ENCODE measurements around the gene PLA2G2C. TPM values are rescaled to one million over a fixed set of nuclear protein-coding genes. Genes with fewer than 3 reads are reported as not detected.

The PLA2G2C gene
- total and polyA plus RNA-seq, 2 donors (not counting 1 experiment from before 2014, with no cell fraction given) = 0.03 TPM; not detected in 1

DNA sequence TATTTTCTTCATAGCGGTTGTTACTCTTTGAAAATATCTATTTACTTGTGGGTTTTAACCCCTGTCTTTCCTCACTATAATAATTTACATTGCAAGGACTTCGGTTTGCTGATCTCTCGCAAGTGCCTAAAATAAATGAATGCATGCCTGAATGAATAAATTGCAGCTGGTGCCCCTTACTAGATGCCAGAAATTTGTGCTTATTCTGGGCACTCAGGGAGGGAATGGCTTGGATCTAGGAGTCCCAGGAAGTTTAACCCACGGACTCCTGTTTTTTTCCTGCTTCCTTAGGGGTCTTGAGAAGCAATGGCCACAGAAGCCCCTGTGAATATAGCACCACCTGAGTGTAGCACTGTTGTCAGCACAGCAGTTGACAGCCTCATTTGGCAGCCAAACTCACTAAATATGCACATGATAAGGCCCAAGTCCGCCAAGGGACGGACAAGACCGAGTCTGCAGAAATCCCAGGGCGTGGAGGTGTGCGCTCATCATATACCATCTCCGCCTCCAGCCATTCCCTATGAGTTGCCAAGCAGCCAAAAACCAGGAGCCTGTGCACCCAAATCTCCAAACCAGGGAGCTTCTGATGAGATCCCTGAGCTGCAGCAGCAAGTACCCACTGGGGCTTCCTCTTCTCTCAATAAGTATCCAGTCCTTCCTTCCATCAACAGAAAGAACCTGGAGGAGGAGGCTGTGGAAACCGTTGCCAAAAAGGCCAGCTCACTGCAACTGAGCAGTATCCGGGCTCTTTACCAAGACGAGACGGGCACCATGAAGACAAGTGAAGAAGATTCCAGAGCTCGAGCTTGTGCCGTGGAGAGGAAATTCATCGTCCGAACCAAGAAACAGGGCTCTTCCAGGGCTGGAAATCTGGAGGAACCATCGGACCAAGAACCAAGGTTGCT, 4.2 kb upstream of the PLA2G2C start:
- Histone ChIP-seq H3K36me3 (replicated peaks in 1 of 2; ENCODE audit: control extremely low read depth in 1 of 2, control insufficient read depth in 1 of 2, extremely low read depth in 1 of 2, insufficient read depth in 2 of 2, low read length in 1 of 2) (no peaks in the 10 kb centered on the region), H3K27ac (ENCODE audit: low read length in 2 of 2) (no peak overlapping the region), H4K20me1 (ENCODE audit: control insufficient read depth, insufficient read depth, low read length, poor library complexity, severe bottlenecking) (no peaks in the 10 kb centered on the region), H3K9ac (ENCODE audit: low read length) (no peak overlapping the region), H3K4me3 (ENCODE audit: control extremely low read depth in 1 of 5, extremely low read depth in 1 of 5, insufficient read depth in 1 of 5, low read depth in 2 of 5, low read length in 4 of 5) (no peak overlapping the region), H3K4me2 (replicated peaks; ENCODE audit: low read depth, low read length, poor library complexity, severe bottlenecking) (no peak overlapping the region), H3K4me1 (ENCODE audit: control insufficient read depth in 2 of 2, insufficient read depth in 2 of 2, low read length in 2 of 2) (peaks cover 18 to 19% of the 10 kb centered on the region in 2 donors), H2AFZ (ENCODE audit: insufficient read depth, low read depth, low read length, poor library complexity, severe bottlenecking) (no peak overlapping the region), H3K27me3 (replicated peaks in 1 of 4; ENCODE audit: control extremely low read depth in 1 of 4, control insufficient read depth in 3 of 4, insufficient read depth in 4 of 4, low read length in 3 of 4) (peaks cover 0 to 39% (median 14%) of the 10 kb centered on the region in 4 experiments), H3K79me2 (ENCODE audit: control insufficient read depth, insufficient read depth, low read length) (no peaks in the 10 kb centered on the region), H3K9me3 (ENCODE audit: control extremely low read depth in 1 of 3, control insufficient read depth in 2 of 3, insufficient read depth in 1 of 3, low read length in 2 of 3) (no peaks in the 10 kb centered on the region)
- H3K9me3 Mint-ChIP-seq (ENCODE audit: insufficient read depth) = no peaks in the 10 kb centered on the region
- TF ChIP-seq, protein P1, sequence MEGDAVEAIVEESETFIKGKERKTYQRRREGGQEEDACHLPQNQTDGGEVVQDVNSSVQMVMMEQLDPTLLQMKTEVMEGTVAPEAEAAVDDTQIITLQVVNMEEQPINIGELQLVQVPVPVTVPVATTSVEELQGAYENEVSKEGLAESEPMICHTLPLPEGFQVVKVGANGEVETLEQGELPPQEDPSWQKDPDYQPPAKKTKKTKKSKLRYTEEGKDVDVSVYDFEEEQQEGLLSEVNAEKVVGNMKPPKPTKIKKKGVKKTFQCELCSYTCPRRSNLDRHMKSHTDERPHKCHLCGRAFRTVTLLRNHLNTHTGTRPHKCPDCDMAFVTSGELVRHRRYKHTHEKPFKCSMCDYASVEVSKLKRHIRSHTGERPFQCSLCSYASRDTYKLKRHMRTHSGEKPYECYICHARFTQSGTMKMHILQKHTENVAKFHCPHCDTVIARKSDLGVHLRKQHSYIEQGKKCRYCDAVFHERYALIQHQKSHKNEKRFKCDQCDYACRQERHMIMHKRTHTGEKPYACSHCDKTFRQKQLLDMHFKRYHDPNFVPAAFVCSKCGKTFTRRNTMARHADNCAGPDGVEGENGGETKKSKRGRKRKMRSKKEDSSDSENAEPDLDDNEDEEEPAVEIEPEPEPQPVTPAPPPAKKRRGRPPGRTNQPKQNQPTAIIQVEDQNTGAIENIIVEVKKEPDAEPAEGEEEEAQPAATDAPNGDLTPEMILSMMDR (IDR thresholded peaks at IDR 0.05) = no peak
- no peak for TF ChIP-seq EZH2 (IDR thresholded peaks at IDR 0.05; ENCODE audit: borderline replicate concordance, insufficient read depth, low read depth, low read length, poor library complexity, severe bottlenecking)
- 89% methylated on average over 16 of the region's 19 CpGs for WGBS (ENCODE audit: insufficient coverage)
- no peak overlapping the region for H3K27ac Mint-ChIP-seq
- intact Hi-C loops (cut with micrococcal nuclease) = no loop called here
- POLR2A ChIA-PET = no interaction called here
- CTCF ChIA-PET = interaction anchor here (1.0 to 1.6 kb wide), 3 partner anchors 10 to 213 kb away, joined by 3 to 5 read pairs (median 3); no protein-coding TSS in a partner anchor
- DNase-seq (no peak), ATAC-seq (ENCODE audit: low read depth) (no peak)
- H3K4me3 Mint-ChIP-seq = no peak overlapping the region
- H3K27me3 Mint-ChIP-seq = peaks cover 47% of the 10 kb centered on the region
- H3K4me1 Mint-ChIP-seq = peaks cover 12% of the 10 kb centered on the region

DNA sequence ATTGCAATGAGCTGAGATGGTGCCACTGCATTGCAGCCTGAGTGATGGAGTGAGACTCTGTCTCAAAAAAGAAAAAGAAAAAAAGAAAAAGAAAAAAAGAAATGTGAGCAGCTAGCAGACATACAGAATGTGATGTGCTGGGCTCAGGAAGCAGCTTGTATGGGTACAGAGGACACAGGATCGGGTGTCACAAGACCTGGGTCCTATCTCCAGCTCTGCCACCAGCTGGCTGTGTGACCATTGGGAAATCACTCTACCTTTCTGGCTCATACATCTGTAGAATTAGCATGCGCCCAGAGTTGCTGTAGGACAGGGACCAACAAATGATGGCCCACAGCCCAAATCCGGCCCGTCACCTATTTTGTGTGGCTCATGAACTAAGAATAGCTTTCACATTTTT, 3.3 kb upstream of the PLA2G2C start:
- Histone ChIP-seq H3K36me3 (replicated peaks in 1 of 2; ENCODE audit: control extremely low read depth in 1 of 2, control insufficient read depth in 1 of 2, extremely low read depth in 1 of 2, insufficient read depth in 2 of 2, low read length in 1 of 2) (no peaks in the 10 kb centered on the region), H3K4me1 (ENCODE audit: control insufficient read depth in 2 of 2, insufficient read depth in 2 of 2, low read length in 2 of 2) (peaks cover 19 to 21% of the 10 kb centered on the region in 2 donors), H3K4me2 (replicated peaks; ENCODE audit: low read depth, low read length, poor library complexity, severe bottlenecking) (no peak overlapping the region), H3K79me2 (ENCODE audit: control insufficient read depth, insufficient read depth, low read length) (no peaks in the 10 kb centered on the region), H3K4me3 (ENCODE audit: control extremely low read depth in 1 of 5, extremely low read depth in 1 of 5, insufficient read depth in 1 of 5, low read depth in 2 of 5, low read length in 4 of 5) (no peak overlapping the region), H2AFZ (ENCODE audit: insufficient read depth, low read depth, low read length, poor library complexity, severe bottlenecking) (no peak overlapping the region), H3K27me3 (replicated peaks in 1 of 4; ENCODE audit: control extremely low read depth in 1 of 4, control insufficient read depth in 3 of 4, insufficient read depth in 4 of 4, low read length in 3 of 4) (peaks cover 0 to 42% (median 13%) of the 10 kb centered on the region in 4 experiments), H4K20me1 (ENCODE audit: control insufficient read depth, insufficient read depth, low read length, poor library complexity, severe bottlenecking) (no peaks in the 10 kb centered on the region), H3K9me3 (ENCODE audit: control extremely low read depth in 1 of 3, control insufficient read depth in 2 of 3, insufficient read depth in 1 of 3, low read length in 2 of 3) (no peaks in the 10 kb centered on the region), H3K27ac (ENCODE audit: low read length in 2 of 2) (no peak overlapping the region), H3K9ac (ENCODE audit: low read length) (no peak overlapping the region)
- Mint-ChIP-seq H3K27me3 (peaks cover 46% of the 10 kb centered on the region), H3K4me3 (no peak overlapping the region), H3K9me3 (ENCODE audit: insufficient read depth) (no peaks in the 10 kb centered on the region), H3K4me1 (peaks cover 15% of the 10 kb centered on the region), H3K27ac (no peak overlapping the region)
- POLR2A ChIA-PET = interaction anchor here (0.5 kb wide), 1 partner anchor 444 kb away, joined by 3 read pairs; no protein-coding TSS in a partner anchor
- TF ChIP-seq EZH2 (IDR thresholded peaks at IDR 0.05; ENCODE audit: borderline replicate concordance, insufficient read depth, low read depth, low read length, poor library complexity, severe bottlenecking) = no peak
- TF ChIP-seq, protein P1 (IDR thresholded peaks at IDR 0.05) = no peak
- intact Hi-C loops (cut with micrococcal nuclease) = no loop called here
- WGBS (ENCODE audit: insufficient coverage) = 85% methylated on average over 2 of the region's 4 CpGs
- CTCF ChIA-PET = interaction anchor here (0.9 to 1.6 kb wide), 4 partner anchors 10 to 26 kb away, joined by 3 to 5 read pairs (median 3); no protein-coding TSS in a partner anchor
- ATAC-seq (ENCODE audit: low read depth) = no peak
- DNase-seq = no peak

All from B cell (primary cell).